SK-N-SH treated with all-trans-retinoic acid at 6 μM for 48 hours (cell line): Measurements from ENCODE around the gene IGFBP7.

Source experiments
- ATAC-seq: fragments of 200-7000 bp; cut with Tn5 transposase; 3 replicates; pipeline ENCODE4 v1.9.1; 2020; ENCODE audit warnings: mild to moderate bottlenecking, moderate library complexity
- BACH2 ChIP-seq: fragments of 250-450 bp; sonication (Bioruptor Pico); IDR thresholded peaks from 2 replicates; pipeline ENCODE4 v1.9.0; 2021; ENCODE audit warnings: mild to moderate bottlenecking, borderline replicate concordance
- CREB5 ChIP-seq: fragments of 250-450 bp; sonication (Bioruptor Pico); IDR thresholded peaks from 2 replicates; pipeline ENCODE4 v1.5.1; 2020; ENCODE audit warnings: low read depth, mild to moderate bottlenecking, moderate library complexity
- CSDC2 ChIP-seq: fragments of 250-450 bp; sonication (Bioruptor Pico); IDR thresholded peaks from 2 replicates; pipeline ENCODE4 v1.5.0; 2020; ENCODE audit warnings: mild to moderate bottlenecking, moderate library complexity
- CSRNP3 ChIP-seq: fragments of 250-450 bp; sonication (Bioruptor Pico); IDR thresholded peaks from 2 replicates; pipeline ENCODE4 v1.5.1; 2021; ENCODE audit warnings: mild to moderate bottlenecking, moderate library complexity
- ESRRG ChIP-seq: fragments of 250-450 bp; sonication (Bioruptor Pico); IDR thresholded peaks from 2 replicates; pipeline ENCODE4 v1.6.1; 2021; ENCODE audit warnings: mild to moderate bottlenecking
- ISL1 ChIP-seq: fragments of 250-450 bp; sonication (Bioruptor Pico); IDR thresholded peaks from 2 replicates; pipeline ENCODE4 v2.1.2; 2022; ENCODE audit warnings: mild to moderate bottlenecking, moderate library complexity
- PATZ1 ChIP-seq: fragments of 250-450 bp; sonication (Bioruptor Pico); IDR thresholded peaks from 2 replicates; pipeline ENCODE4 v1.8.0; 2020; ENCODE audit warnings: mild to moderate bottlenecking, moderate library complexity, borderline replicate concordance
- POU6F1 ChIP-seq: fragments of 250-450 bp; sonication (Bioruptor Pico); IDR thresholded peaks from 2 replicates; pipeline ENCODE4 v1.8.0; 2021; ENCODE audit warnings: low read depth, mild to moderate bottlenecking, moderate library complexity, borderline replicate concordance
- PPARA ChIP-seq: fragments of 250-450 bp; sonication (Bioruptor Pico); IDR thresholded peaks from 2 replicates; pipeline ENCODE4 v1.5.0; 2020; ENCODE audit warnings: mild to moderate bottlenecking, borderline replicate concordance
- RARB ChIP-seq: fragments of 250-450 bp; sonication (Bioruptor Pico); IDR thresholded peaks from 2 replicates; pipeline ENCODE4 v1.8.0; 2021; ENCODE audit warnings: mild to moderate bottlenecking, moderate library complexity
- SNAI2 ChIP-seq: fragments of 250-450 bp; sonication (Bioruptor Pico); IDR thresholded peaks from 2 replicates; pipeline ENCODE4 v1.5.0; 2020; ENCODE audit warnings: mild to moderate bottlenecking, moderate library complexity
- TOX ChIP-seq: fragments of 250-450 bp; sonication (Bioruptor Pico); IDR thresholded peaks from 2 replicates; pipeline ENCODE4 v1.8.0; 2021; ENCODE audit warnings: mild to moderate bottlenecking, moderate library complexity, borderline replicate concordance
- TSHZ2 ChIP-seq: fragments of 250-450 bp; sonication (Bioruptor Pico); IDR thresholded peaks from 2 replicates; pipeline ENCODE4 v1.5.0; 2020; ENCODE audit warnings: mild to moderate bottlenecking, moderate library complexity
- ZFP3 ChIP-seq: fragments of 250-450 bp; sonication (Bioruptor Pico); IDR thresholded peaks from 2 replicates; pipeline ENCODE4 v1.5.0; 2020; ENCODE audit warnings: mild to moderate bottlenecking, moderate library complexity
- ZFP30 ChIP-seq: fragments of 450-650 bp; formaldehyde crosslinking; IDR thresholded peaks from 2 replicates; pipeline ENCODE4 v1.5.0; 2022; ENCODE audit warnings: mild to moderate bottlenecking, moderate library complexity
- ZNF565 ChIP-seq: fragments of 450-650 bp; formaldehyde crosslinking; conservative IDR thresholded peaks from 2 replicates; pipeline ENCODE4 v1.5.0; 2020; ENCODE audit warnings: low read depth, mild to moderate bottlenecking, moderate library complexity
- ZNF70 ChIP-seq: fragments of 450-650 bp; formaldehyde crosslinking; IDR thresholded peaks from 2 replicates; pipeline ENCODE4 v1.5.0; 2020; ENCODE audit warnings: mild to moderate bottlenecking, moderate library complexity
- ZNF8 ChIP-seq: fragments of 450-650 bp; formaldehyde crosslinking; IDR thresholded peaks from 2 replicates; pipeline ENCODE4 v1.5.0; 2020; ENCODE audit warnings: mild to moderate bottlenecking, moderate library complexity

Gene IGFBP7

GRCh38 chr4:57043347-57044251 lies 66.6 kb downstream of the IGFBP7 start:
- TF ChIP-seq PATZ1 (no peak), ZFP3 (CRISPR knock-in tag) (no peak), TSHZ2 (CRISPR knock-in tag) (no peak), ZNF8 (CRISPR knock-in tag) (no peak), SNAI2 (CRISPR knock-in tag) (no peak), CSDC2 (CRISPR knock-in tag) (no peak), ZNF70 (no peak), ZFP30 (CRISPR knock-in tag) (no peak), CREB5 (CRISPR knock-in tag) (no peak), ZNF565 (CRISPR knock-in tag) (no peak), PPARA (CRISPR knock-in tag) (no peak), ISL1 (no peak), TOX (CRISPR knock-in tag) (no peak), ESRRG (CRISPR knock-in tag) (no peak)
- no peak; the same call in 1 of the 3 replicates for ATAC-seq

- TF ChIP-seq CSRNP3 (CRISPR knock-in tag) (no peak), CSDC2 (CRISPR knock-in tag) (no peak), PATZ1 (no peak), BACH2 (CRISPR knock-in tag) (no peak), POU6F1 (no peak), ZNF8 (CRISPR knock-in tag) (no peak), ZNF70 (no peak), ISL1 (no peak), TSHZ2 (CRISPR knock-in tag) (no peak), ZNF565 (CRISPR knock-in tag) (no peak), RARB (no peak), PPARA (CRISPR knock-in tag) (no peak)
- TF ChIP-seq, all 23 proteins: peak for 0
- ATAC-seq, result no peak
These were observed 67.4 kb downstream of the IGFBP7 start for GRCh38 chr4:57042711-57043169.
